Heart left ventricle (tissue), 16 donors: ENCODE results near the gene POU4F3. TPM values are rescaled to one million over a fixed set of nuclear protein-coding genes. Genes with fewer than 3 reads are reported as not detected.

Source experiments
- ATAC-seq, 4 donors: fragments of 200-7000 bp; cut with Tn5 transposase; one replicate each; pipeline ENCODE4 v1.9.1; 2020 to 2022; ENCODE audit warnings: moderate library complexity in 4 of 4, mild to moderate bottlenecking in 3 of 4, moderate number of reproducible peaks in 1 of 4
- DNase-seq, 5 donors: peaks; one replicate each; pipeline ENCODE4 v3.0.0-alpha.2; 2020
- H3K27ac ChIP-seq, 12 donors: fragments of 200-600 bp; sonication (generic) in 4 of 12; one replicate each; pipeline versions ENCODE4 v1.5.0 to v1.8.0; 2016 to 2022; ENCODE audit warnings: mild to moderate bottlenecking in 2 of 12
- H3K27me3 ChIP-seq, 9 donors: fragments of 200-600 bp; sonication (generic) in 2 of 9; one replicate each; pipeline versions ENCODE4 v1.5.1 to v1.8.0; 2016 to 2022; ENCODE audit warnings: mild to moderate bottlenecking in 3 of 9
- H3K36me3 ChIP-seq, 9 donors: fragments of 200-600 bp; sonication (generic) in 2 of 9; one replicate each; pipeline versions ENCODE4 v1.5.0 to v1.8.0; 2018 to 2022; ENCODE audit warnings: mild to moderate bottlenecking in 2 of 9
- H3K4me1 ChIP-seq, 12 donors: fragments of 200-600 bp; sonication (generic) in 4 of 12; one replicate each; pipeline versions ENCODE4 v1.5.0 to v1.8.0; 2016 to 2022; ENCODE audit warnings: mild to moderate bottlenecking in 3 of 12
- H3K4me3 ChIP-seq, 12 donors: fragments of 200-600 bp; sonication (generic) in 4 of 12; one replicate each; pipeline versions ENCODE4 v1.5.0 to v1.8.0; 2017 to 2022; ENCODE audit warnings: mild to moderate bottlenecking in 9 of 12, moderate library complexity in 4 of 12
- H3K9me3 ChIP-seq, 12 donors: fragments of 200-600 bp; sonication (generic) in 4 of 12; one replicate each; pipeline versions ENCODE4 v1.5.0 to v1.8.0; 2016 to 2022; ENCODE audit warnings: mild to moderate bottlenecking in 1 of 12
- CTCF ChIP-seq, 12 donors: fragments of 200-600 bp; sonication (generic) in 4 of 12; IDR thresholded peaks; one replicate each; pipeline versions ENCODE4 v1.5.0 to v1.8.0; 2018 to 2022; ENCODE audit warnings: antibody characterized with exemption in 12 of 12, mild to moderate bottlenecking in 5 of 12
- POLR2A ChIP-seq, 2 donors: fragments of 450-650 bp; IDR thresholded peaks; one replicate each; pipeline ENCODE4 v1.6.1; 2017; ENCODE audit warnings: antibody characterized with exemption in 2 of 2, mild to moderate bottlenecking in 2 of 2, moderate library complexity in 2 of 2
- WGBS, 4 donors: extraction: QIAGEN DNeasy Blood & Tissue Kit in 2 of 4; methylation state at CpG; one replicate each; pipeline versions ENCODE4 v1.1.5 to v1.1.7; 2013 to 2018; 5-methylcytosine and 5-hydroxymethylcytosine counted together
- intact Hi-C, 10 donors: fragments of 100-400 bp; cut with DNase I; formaldehyde crosslinking; loops; one replicate each; pipeline versions ENCODE4 v1.11.1 to v1.14.2; 2022
- polyA plus RNA-seq, 2 donors: library from polyadenylated mRNA; stranded (reverse); fragments of 200-250 nt; gene quantifications; one replicate each; pipeline ENCODE4 v1.2.3, GENCODE V29; 2013
- total RNA-seq, 9 donors: library from RNA; depleted of rRNA in 2 of 9; stranded (reverse); fragments of >200 nt in 2 of 9; fragmentation: NEBNext Ultra II Directional in 3 of 9; extraction: Animal tissue kit (Norgen Biotek cat#: 25700) in 3 of 9; gene quantifications; one replicate each; pipeline versions ENCODE4 v1.1.0 to v1.2.4, GENCODE V29; 2016 to 2023
- donor health status: ischemic (EF 13 %, LVEDD 7.1; RV severe dilation, severe dysfunction).
- donor health status: healthy with polysubstance abuse.
- donor health status: DM: no; HTN: yes; CAD: no.
- donor health status: DM: no; HTN: no; CAD: no.
- donor health status: ischemic (EF 25% LVEDD 6.9; RV normal size, moderate dysfunction).
- donor health status: ischemic (EF 25% LVEDD 5.7; RV mildly dilated, moderate dysfunction).
- donor health status: healthy.
- donor health status: DM: yes; HTN: yes; CAD: no.
- donor health status: ischemic (EF 35%, LVEDD 5.7; RV mildly dilated, moderate dysfunction).
- donor health status: nonischemic (EF 11% LVEDD 7.7; RV severe dilation, severe dysfunction).
- donor health status: DM: yes; HTN: yes; CAD: no.
- donor health status: PGD.
- donor health status: ischemic (EF 29% LVEDD 5.4; RV normal size, mild dysfunction).
- donor health status: nonischemic (EF 23%, LVEDD 6.1; RV moderate dilation, normal function).

POU4F3 gene
- total and polyA plus RNA-seq, 11 donors = 0.04 to 0.10 TPM; not detected in 9

- Histone ChIP-seq H3K27me3 (peaks cover 38 to 98% (median 91%) of the 10 kb centered on the region in 9 donors), H3K36me3 (no peaks in the 10 kb centered on the region), H3K4me1 (peaks cover 0 to 33% (median 6%) of the 10 kb centered on the region in 12 donors), H3K4me3 (peak overlapping the region in 1 of 12 donors; percentile 10), H3K27ac (no peak overlapping the region), H3K9me3 (no peaks in the 10 kb centered on the region)
- DNase-seq (no peak), ATAC-seq (no peak)
- 5 to 8% (median 6%) methylated on average over 23 to 44 of the region's 44 CpGs for WGBS, 4 donors
- TF ChIP-seq POLR2A (IDR thresholded peaks at IDR 0.05) (no peak), CTCF (IDR thresholded peaks at IDR 0.05) (no peak)
- intact Hi-C loops = loop anchor here in 1 of 10 donors (2.0 kb wide), 1 partner anchor 37 kb away; no protein-coding TSS in a partner anchor
These were observed 1.1 kb downstream of the POU4F3 start for GRCh38 chr5:146339715-146340259.

- Histone ChIP-seq H3K4me1 (peaks cover 0 to 34% (median 9%) of the 10 kb centered on the region in 12 donors), H3K36me3 (no peaks in the 10 kb centered on the region), H3K9me3 (no peaks in the 10 kb centered on the region), H3K27me3 (peaks cover 43 to 98% (median 96%) of the 10 kb centered on the region in 9 donors), H3K27ac (no peak overlapping the region), H3K4me3 (peak overlapping the region in 2 of 12 donors; percentile 3 to 10)
- TF ChIP-seq CTCF (IDR thresholded peaks at IDR 0.05) (no peak), POLR2A (IDR thresholded peaks at IDR 0.05) (no peak)
- 4 to 6% (median 5%) methylated on average over 40 of the region's 40 CpGs for WGBS, 4 donors
- peak in 4 of 5 donors; percentile 55 to 66 (median 62) for DNase-seq
- intact Hi-C loops = loop anchor here in 1 of 10 donors (2.0 kb wide), 1 partner anchor 38 kb away; no protein-coding TSS in a partner anchor
- ATAC-seq = peak in 3 of 4 donors; percentile 52 to 75 (median 53)
These were observed 1.8 kb downstream of the POU4F3 start for GRCh38 chr5:146340260-146341081.

GRCh38 chr5:146341854-146342253 is 3.2 kb downstream of the POU4F3 start:
- Histone ChIP-seq H3K9me3 (no peaks in the 10 kb centered on the region), H3K36me3 (no peaks in the 10 kb centered on the region), H3K4me1 (peaks cover 0 to 41% (median 9%) of the 10 kb centered on the region in 12 donors), H3K4me3 (no peak overlapping the region), H3K27me3 (peaks cover 51 to 99% (median 96%) of the 10 kb centered on the region in 9 donors), H3K27ac (no peak overlapping the region)
- no peak for TF ChIP-seq CTCF (IDR thresholded peaks at IDR 0.05)
- TF ChIP-seq POLR2A (IDR thresholded peaks at IDR 0.05) = no peak
- 6 to 12% (median 10%) methylated on average over 6 of the region's 6 CpGs for WGBS, 4 donors
- no peak for ATAC-seq
- DNase-seq = no peak
- intact Hi-C loops = loop anchor here in 1 of 10 donors (2.0 kb wide), 1 partner anchor 39 kb away; no protein-coding TSS in a partner anchor

- Histone ChIP-seq H3K4me3 (no peak overlapping the region), H3K36me3 (no peaks in the 10 kb centered on the region), H3K4me1 (peaks cover 0 to 41% (median 9%) of the 10 kb centered on the region in 12 donors), H3K27ac (no peak overlapping the region), H3K27me3 (peaks cover 48 to 97% (median 95%) of the 10 kb centered on the region in 9 donors), H3K9me3 (no peaks in the 10 kb centered on the region)
- no peak for DNase-seq
- WGBS, 4 donors = 3 to 5% (median 4%) methylated on average over 14 of the region's 14 CpGs
- TF ChIP-seq POLR2A (IDR thresholded peaks at IDR 0.05) (no peak), CTCF (IDR thresholded peaks at IDR 0.05) (no peak)
- intact Hi-C loops = no loop called here
- no peak for ATAC-seq
These were observed 3.9 kb downstream of the POU4F3 start for GRCh38 chr5:146342519-146342881.
